ENCODE results near the gene JAK1. TPM values are rescaled to one million over a fixed set of nuclear protein-coding genes. Genes with fewer than 3 reads are reported as not detected.
A peak's percentile ranks its signal among the peaks of the same experiment; 100 is the strongest.

Gene JAK1
- total RNA-seq, 2 donors from 2014 or later, result 84.3 to 117 TPM

DNA sequence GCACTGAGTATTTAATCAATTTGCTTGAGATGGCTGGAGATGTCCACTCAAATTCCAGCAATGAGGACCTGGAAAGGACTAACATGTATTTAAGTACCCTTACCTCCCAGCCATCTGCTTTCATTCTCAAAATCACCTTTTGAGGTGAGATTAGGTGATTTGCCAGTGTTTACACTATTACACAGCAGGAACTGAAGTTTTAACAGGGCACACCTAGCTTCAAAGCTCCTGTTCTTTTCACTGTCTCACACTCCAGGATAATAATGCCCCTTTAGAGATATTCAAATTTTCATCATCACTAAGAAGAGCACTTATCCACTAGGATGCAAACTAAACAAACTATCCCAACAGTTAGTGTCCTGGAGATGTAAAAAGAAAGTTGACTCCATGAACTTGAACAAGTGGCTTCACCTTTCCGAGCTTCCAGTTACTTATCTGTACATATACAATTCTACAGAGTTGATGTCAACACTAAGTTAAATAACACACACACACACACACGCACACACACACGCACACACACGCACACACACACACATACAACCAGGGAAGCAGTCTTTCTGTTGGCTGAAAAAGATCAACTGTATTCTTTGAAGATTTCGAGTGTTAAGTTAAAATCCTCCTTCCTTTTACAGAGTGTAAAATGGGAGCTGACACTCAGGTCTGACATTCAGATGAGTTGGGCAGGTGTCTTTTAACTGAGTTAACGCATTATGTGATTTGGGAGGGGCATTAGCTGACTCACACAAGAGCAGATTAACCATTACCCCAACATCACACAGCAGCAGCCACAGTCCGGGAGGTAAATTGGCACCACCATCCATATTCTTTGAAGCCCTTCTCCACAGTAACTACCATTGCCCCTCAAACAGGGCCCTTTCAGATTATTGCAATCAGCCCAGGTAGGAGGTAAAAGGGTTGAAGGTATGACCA lies 15.5 kb upstream of the JAK1 start:
- ATAC-seq (peak; percentile 70), DNase-seq (no peak)
- intact Hi-C loops (cut with DNase I, micrococcal nuclease), result no loop called here

DNA sequence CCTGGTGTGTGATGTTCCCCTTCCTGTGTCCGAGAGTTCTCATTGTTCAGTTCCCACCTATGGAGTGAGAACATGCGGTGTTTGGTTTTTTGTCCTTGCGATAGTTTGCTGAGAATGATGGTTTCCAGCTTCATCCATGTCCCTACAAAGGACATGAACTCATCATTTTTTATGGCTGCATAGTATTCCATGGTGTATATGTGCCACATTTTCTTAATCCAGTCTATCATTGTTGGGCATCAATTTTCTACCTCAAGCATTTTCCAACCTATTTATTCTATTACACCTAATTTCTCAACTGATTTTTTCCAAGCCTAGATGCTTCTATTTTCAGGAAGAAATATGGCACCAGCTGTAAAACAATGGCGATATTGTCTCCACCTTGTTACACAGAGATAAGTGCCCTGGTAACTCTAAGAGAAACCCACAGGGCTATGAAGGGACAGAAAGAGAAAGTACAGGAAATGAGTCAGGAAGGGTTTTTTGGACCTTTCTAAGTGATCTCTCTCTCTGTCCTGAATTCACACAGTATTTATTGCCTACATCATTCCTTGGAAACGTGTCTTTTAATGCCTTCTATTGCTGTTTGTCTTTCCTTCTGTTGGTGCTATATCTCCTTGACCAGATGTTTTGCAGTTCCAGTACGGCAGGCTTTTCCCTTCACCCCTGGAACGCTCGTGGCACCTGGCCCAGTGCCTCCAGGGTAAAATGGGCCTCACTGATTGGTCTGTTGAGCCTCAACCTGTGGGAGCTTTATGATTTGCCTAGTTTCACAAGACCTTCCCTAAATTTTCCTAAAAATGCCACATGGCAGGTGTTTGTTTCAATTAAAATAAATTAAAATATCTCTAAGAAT lies 14.6 kb upstream of the JAK1 start:
- ATAC-seq, result peak; percentile 65
- DNase-seq, result no peak
- intact Hi-C loops (cut with DNase I, micrococcal nuclease), result no loop called here

DNA sequence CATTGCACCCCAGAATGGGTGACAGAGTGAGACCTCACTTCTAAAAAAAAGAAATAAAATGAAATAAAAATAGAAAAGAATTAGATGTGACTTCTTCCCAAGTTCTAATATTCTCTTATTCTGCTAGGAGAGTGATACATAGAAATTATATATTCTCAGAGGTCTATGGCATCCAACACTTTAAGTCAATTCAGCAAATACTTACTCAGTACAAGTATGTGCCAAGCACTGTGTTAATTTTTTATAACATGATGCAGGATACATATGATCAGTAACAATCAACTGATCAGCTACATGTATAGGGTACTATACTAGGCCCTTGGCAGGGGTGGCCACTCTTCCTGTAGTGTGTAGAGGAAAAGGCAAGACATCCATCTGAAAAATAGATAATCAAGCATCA lies 13.0 kb upstream of the JAK1 start:
- DNase-seq (no peak), ATAC-seq (no peak)
- intact Hi-C loops (cut with DNase I, micrococcal nuclease), result no loop called here

DNA sequence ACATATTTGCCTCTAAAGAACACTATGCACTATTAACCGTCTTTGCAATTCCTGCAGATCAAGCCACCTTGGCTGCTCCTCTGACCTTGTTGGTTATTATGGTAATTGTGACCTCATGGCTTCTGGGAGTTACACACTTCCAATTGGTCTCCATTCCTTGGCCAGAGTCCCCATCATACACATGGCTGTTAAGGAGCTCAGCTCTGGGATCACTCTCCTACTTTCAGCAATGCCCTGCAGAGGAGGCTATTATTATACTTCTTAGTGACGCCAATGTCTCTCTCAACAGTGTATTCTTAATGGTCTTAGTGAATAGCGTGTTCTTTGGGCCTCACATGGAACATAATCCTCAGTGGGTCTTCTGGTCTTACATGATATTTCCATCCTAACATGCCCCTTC lies 10.0 kb upstream of the JAK1 start:
- DNase-seq (no peak), ATAC-seq (no peak)
- intact Hi-C loops (cut with DNase I, micrococcal nuclease), result no loop called here

DNA sequence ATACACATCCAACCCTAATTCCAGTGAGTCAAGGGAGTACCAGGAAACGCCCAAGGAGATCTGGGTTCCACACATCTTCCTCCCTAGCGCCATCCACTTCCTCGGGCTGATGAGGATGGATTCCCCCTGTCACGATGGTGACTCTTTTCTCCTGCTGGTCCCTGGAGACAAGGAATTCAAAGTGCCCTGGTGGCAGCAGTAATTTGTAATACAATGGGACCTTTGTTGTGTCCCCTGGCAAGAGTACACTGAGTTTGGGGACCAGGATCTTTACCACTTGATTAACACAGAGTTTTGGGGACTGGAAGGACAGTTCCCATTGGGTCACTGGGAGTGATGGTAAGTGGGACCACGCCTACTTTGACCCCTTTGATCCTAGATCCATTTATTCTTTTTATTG lies 9.4 kb upstream of the JAK1 start:
- intact Hi-C loops (cut with DNase I, micrococcal nuclease), result no loop called here
- ATAC-seq (no peak), DNase-seq (no peak)

DNA sequence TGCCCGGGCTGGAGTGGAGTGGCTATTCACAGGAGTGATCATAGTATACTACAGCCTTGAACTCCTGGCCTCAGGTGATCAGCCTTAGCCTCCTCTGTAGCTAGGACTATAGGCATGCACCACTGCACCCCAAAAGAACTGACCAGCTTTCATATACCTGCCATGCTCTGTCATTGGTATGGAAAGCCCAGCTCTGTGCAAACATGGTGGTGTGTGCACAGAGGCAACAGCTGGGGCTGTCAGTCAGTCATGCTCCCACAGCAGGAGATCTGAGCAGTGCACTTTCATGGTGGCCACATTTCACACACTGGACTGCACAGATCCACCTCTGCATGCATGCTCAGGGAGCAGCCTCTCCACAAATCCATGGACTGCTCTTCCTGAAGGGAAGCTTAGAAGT lies 8.8 kb upstream of the JAK1 start:
- no peak for DNase-seq
- no peak for ATAC-seq
- intact Hi-C loops (cut with DNase I, micrococcal nuclease), result no loop called here

DNA sequence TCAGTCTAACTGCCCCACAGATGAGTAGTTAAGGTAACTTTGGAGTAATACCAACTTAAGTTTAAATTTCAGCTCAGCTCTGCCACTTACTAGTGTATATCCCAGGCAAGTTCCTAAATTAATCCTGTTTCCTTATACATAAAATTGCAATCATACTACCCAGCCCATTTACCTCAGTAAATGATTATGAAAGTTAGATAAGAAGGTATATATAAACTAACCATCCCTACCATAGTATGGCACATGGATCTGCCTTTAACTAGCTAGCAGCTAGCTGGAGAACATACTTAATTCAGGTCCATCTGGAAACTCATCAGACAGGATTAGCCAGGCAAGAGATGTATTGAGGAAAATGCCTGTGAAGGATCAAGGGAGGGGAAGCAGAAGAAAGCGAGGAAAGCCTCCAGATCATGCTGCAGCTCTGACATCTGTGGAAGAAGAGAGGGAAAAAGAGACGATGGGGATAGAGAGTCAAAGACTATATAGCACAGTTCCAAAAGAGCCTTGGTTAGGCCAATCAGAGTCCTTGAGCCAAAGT lies 8.0 kb upstream of the JAK1 start:
- intact Hi-C loops (cut with DNase I, micrococcal nuclease), result no loop called here
- ATAC-seq (peak; percentile 67), DNase-seq (no peak)

DNA sequence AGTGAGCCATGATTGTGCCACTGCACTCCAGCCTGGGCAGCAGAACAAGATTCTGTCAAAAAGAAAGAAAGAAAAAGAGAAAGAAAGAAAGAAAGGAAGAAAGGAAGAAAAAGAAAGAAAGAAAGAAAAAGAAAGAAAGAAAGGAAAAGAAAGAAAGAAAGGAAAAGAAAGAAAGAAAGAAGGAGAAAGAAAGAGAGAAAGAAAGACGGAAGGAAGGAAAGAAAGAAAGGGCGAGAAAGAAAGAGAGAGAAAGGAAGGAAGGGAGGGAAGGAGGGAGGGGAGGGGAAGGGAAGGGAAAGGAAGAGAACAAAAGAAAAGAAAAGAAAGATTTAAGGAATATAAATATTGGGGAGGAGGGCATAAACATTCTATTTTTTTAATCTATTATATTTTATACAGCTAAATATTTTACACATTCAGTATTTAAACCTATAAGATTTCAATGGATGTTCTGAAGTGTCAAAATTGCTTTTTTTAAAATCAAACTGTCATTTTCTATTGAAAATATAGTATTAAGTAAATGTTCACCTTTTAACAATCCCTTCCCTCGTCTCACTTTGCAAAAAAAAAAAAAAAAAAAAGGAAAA lies 6.8 kb upstream of the JAK1 start:
- intact Hi-C loops (cut with DNase I, micrococcal nuclease), result no loop called here
- DNase-seq, result no peak
- ATAC-seq, result no peak

DNA sequence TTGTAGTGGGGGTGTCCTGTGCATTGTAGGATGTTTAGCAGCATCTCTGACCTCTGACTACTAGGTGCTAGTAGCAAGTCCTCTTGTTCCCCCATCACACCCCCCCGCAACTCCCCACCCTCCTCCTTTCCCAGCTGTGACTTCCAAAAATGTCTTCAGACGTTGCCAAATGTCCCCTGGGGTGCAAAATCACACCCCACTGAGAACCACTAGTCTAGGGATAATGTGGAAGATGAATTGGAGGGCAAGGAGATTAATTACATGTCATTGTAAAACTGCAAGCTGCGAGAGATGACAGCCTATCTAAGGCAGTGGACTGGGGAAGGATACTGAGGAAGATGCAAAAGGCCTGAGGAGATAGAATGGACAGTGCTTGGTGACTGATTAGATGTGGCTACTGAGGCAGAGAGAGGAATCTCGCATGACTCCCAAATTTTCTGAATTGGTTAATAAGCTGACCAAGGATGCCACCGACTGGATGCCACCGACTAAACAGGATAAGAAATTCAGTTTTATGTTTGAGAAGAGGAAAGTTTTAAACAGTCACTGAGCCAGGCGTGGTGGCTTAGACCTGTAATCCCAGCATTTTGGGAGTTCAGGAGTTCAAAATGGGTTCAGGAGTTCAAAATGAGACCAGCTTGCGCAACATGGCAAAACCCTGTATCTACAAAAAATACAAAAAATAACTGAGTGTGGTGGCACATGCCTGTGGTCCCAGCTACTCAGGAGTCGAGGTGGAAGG lies 3.1 kb upstream of the JAK1 start:
- DNase-seq, result no peak
- intact Hi-C loops (cut with DNase I, micrococcal nuclease), result loop anchor here in 1 of 2 donors (10.0 kb wide), 1 partner anchor 115 kb away; no protein-coding TSS in a partner anchor

DNA sequence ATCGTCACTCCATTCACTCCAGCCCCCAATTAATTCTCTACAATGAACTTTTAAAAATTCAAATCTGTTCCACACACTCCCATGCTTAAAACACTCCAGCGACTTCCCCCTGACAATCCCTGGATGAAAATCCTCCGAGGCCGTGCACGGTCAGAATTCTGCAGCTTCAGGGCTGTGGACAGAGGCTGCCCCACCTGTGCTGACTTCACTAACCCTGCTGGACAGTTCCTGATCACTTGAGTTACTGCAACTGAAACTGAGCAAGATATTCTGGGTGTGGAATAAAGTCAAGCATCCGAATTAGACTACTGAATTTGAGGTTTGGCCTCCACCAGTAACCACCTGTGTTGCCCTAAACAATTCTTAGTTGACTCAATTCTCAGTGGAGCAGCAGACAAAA lies 1.0 kb upstream of the JAK1 start:
- DNase-seq (peak; percentile 33 to 51), ATAC-seq (peak; percentile 40)
- intact Hi-C loops (cut with DNase I, micrococcal nuclease), result loop anchor here in 1 of 2 donors (10.0 kb wide), 1 partner anchor 113 kb away; no protein-coding TSS in a partner anchor

More for the DNA sequence above, 3.1 kb upstream of the JAK1 start:
- ATAC-seq, result no peak

DNA sequence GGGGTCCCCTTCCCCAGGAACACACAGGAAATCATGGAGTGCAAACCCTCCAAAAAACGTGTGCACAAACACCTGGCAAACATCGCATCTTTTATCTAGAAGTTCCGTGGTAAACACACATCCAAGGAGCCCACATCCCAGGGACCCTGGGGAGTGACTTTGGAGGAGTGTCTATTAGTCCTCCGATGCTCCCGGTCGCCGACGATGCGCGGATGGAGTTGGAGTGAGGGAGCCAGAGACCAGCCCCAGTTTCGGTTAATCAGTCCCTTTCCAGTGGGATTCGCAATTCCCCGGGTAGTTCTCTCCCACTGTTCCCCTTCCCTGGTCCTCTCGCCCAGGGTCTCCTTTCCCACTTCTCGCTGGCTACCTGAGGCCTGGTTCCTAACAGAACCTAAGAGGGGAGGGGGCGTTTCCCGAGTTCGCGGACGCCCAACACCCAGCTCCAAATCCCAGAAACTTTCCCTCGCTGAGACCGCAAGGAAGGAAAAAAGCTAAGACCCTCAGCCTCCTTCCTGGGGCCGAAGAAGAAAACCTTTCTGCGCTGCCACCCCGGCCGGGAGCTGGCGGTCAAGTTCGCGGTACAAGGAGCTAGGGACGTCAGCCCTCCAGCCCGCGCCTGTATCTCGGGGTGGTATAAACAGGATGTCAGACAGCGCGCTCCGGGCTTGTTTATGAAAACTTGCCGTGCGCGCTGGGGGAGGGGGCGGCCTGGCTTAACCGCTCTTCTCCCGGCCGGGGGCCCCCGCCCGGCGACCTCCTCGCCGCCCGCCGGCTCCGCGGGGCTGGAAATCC lies 787 bp downstream of the JAK1 start:
- peak; percentile 71 to 86 for DNase-seq
- peak; percentile 45 for ATAC-seq
- intact Hi-C loops (cut with DNase I, micrococcal nuclease), result loop anchor here in 1 of 2 donors (10.0 kb wide), 1 partner anchor 111 kb away; no protein-coding TSS in a partner anchor

DNA sequence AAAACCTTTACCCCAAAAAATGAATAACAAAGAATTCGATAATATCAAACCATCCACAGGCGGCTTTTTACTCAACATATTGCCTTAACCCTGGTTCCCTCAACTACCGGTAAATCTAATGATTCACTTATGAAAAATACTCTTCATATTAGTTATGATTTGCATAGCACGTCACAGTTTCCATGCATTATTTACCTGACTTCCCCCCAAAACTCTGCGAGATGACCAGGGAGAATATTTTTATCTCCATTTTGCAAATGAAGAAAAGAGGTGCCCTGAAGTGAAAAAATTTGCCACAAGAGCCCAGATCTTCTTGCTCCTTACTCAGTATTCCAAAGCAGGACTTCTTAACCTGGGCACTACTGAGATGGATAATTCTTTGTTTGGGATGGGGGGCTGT lies 2.9 kb downstream of the JAK1 start:
- intact Hi-C loops (cut with DNase I, micrococcal nuclease), result loop anchor here in 1 of 2 donors (10.0 kb wide), 1 partner anchor 109 kb away; no protein-coding TSS in a partner anchor
- DNase-seq (no peak), ATAC-seq (no peak)

DNA sequence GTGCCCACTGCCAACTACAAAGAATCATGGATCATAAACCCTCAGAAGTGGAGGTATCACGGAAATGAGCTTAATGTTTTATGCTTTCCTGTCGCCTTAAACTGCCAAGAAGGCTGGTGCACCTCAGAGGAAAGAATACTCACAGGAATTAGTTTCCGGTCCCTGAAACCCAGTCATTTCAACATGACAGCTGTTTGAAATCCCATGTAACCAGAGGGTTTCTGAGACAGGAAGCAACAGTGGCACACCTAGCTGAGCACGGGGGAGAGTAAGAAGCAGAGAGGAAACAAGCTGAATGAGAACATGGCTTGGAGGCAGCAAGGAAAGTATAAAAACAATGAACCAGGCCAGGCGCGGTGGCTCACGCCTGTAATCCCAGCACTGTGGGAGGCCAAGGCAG lies 3.9 kb downstream of the JAK1 start:
- intact Hi-C loops (cut with DNase I, micrococcal nuclease), result loop anchor here in 1 of 2 donors (10.0 kb wide), 1 partner anchor 108 kb away; no protein-coding TSS in a partner anchor
- ATAC-seq, result no peak
- DNase-seq, result peak in 1 of 2 donors; percentile 24

DNA sequence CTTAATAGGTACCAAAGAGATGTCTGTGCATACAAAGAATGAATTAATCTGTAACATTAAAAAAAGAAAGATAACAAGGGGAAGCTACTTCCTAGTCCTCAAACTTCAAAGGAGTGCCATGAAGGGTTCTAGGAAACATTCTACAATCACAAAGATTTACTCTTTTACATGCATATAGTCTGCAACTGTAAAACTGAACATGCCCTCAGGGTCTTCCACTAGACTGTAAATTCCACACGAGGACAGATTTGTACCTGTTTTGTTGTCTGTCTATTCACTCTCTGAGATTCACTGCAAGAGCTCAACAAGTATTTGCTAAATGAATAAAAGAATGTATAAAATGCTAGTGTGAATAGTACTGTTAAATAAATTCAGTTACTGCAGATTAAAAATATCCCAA lies 4.4 kb downstream of the JAK1 start:
- no peak for DNase-seq
- ATAC-seq, result no peak
- intact Hi-C loops (cut with DNase I, micrococcal nuclease), result loop anchor here in 1 of 2 donors (10.0 kb wide), 1 partner anchor 107 kb away; no protein-coding TSS in a partner anchor

DNA sequence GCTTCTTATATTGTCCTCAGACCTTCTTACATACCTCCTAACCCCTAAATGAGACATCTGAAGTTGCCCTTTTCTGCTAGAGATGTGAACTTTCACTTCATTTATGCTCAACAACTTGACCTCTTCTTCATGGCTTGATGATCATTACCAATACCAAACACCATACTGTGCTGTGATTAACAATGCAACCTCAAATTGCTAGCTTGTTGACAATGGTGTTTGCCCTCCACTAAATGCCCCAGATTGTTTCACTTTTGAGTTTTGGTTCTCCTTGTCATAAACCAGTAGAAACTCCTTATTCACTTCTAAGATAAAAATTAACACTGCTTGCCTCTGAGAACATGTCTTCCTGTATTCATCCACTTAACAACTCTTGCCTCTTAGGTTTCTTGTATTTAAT lies 5.6 kb downstream of the JAK1 start:
- DNase-seq (no peak), ATAC-seq (no peak)
- intact Hi-C loops (cut with DNase I, micrococcal nuclease), result loop anchor here in 1 of 2 donors (10.0 kb wide), 1 partner anchor 106 kb away; no protein-coding TSS in a partner anchor

DNA sequence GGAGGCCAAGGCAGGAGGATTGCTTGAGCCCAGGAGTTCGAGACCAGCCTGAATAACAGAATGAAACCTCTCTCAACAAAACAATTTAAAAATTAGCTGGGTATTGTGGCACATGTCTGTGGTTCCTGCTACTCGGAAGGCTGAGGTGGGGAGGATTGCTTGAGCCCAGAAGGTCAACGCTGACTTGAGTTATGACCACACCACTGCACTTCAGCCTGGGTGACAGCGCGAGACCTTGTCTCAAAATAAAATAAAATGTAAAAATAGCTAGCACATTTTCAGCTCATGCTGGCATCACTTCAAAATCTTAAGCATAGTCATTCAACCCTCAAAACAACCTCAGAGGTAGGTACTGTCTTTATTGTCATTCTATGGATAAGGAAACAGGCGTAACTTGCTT lies 6.4 kb downstream of the JAK1 start:
- DNase-seq, result no peak
- no peak for ATAC-seq
- intact Hi-C loops (cut with DNase I, micrococcal nuclease), result loop anchor here in 1 of 2 donors (10.0 kb wide), 1 partner anchor 105 kb away; no protein-coding TSS in a partner anchor

DNA sequence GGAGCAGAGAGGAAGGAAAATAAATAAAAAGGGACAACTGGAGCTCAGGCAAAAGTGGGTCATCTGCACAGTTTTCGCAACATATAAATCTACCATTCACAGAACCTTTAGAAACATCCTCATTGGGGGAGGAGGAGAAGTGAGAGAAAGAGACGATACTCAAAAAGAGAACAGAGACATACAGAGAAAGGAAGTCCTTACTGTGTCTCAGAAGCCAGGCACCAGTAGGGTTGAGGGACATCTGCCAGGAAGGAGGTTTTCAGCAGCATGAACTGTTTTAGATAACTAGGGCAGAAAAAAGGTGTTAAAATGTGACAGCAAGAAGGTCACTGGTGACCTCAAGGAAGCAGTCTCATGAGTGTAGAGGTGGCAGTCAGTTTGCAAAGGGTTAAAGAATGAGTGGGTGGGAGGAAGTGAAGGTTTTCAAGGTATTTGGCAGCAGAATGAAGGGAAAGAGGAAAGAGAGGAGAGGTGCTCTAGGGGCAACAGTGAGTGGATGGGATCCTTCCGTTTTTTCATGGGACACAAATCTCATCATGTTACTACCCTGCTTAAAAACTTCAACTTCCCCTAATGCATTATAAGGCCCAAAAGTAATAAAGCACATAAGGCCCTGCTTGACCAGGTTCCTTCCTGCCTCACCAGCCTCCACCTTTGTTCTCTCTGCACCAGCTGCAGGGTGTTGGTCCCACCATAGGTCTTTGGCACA lies 9.5 kb downstream of the JAK1 start:
- ATAC-seq (no peak), DNase-seq (no peak)
- intact Hi-C loops (cut with DNase I, micrococcal nuclease), result no loop called here

Measured in left colon (tissue), 2 donors.